ENCODE results near the gene PCBP4.
"Not testable (repeated sequence)": the region's sequence is repeated elsewhere in the genome, so short reads cannot be mapped to it uniquely, and the experiment has no call there.

PCBP4 gene

GRCh38 chr3:51928981-51929380, 38.3 kb downstream of the PCBP4 start:
- in situ Hi-C loops (cut with HindIII; ENCODE audit: low sequenced_read_pairs), result not testable (repeated sequence)

GRCh38 chr3:51928438-51928837, 38.8 kb downstream of the PCBP4 start:
- in situ Hi-C loops (cut with HindIII; ENCODE audit: low sequenced_read_pairs), result no loop called here

GRCh38 chr3:51927061-51927977, 39.9 kb downstream of the PCBP4 start:
- in situ Hi-C loops (cut with HindIII; ENCODE audit: low sequenced_read_pairs), result no loop called here

GRCh38 chr3:51921081-51921578, 46.1 kb downstream of the PCBP4 start:
- in situ Hi-C loops (cut with HindIII; ENCODE audit: low sequenced_read_pairs), result no loop called here

GRCh38 chr3:51916418-51916817, 50.8 kb downstream of the PCBP4 start:
- in situ Hi-C loops (cut with HindIII; ENCODE audit: low sequenced_read_pairs), result no loop called here

- in situ Hi-C loops (cut with HindIII; ENCODE audit: low sequenced_read_pairs), result no loop called here
Observed at GRCh38 chr3:51908026-51908425, 59.2 kb downstream of the PCBP4 start.
